Measurements from ENCODE around the gene TFCP2L1.

Gene TFCP2L1

GRCh38 chr2:121195036-121195435, 90.0 kb downstream of the TFCP2L1 start:
- ChIA-PET CTCF (interaction anchor here (1.2 kb wide), 1 partner anchor 100 kb away, joined by 3 read pairs; no protein-coding TSS in a partner anchor), POLR2A (no interaction called here)
- H3K4me3 ChIP-seq (ENCODE audit: low read depth, low read length) = no peak overlapping the region
- no peaks in the 10 kb centered on the region for H3K4me1 ChIP-seq (ENCODE audit: control insufficient read depth, insufficient read depth, low read length)
- TF ChIP-seq ZBTB48 (tag by site-specific recombination; IDR thresholded peaks at IDR 0.05) (no peak), ZNF768 (tag by site-specific recombination; IDR thresholded peaks at IDR 0.05) (no peak)
- no peak overlapping the region for H3K27ac ChIP-seq (ENCODE audit: extremely low read depth, low read depth, low read length)
- no peaks in the 10 kb centered on the region for H3K9me3 ChIP-seq (ENCODE audit: control insufficient read depth, insufficient read depth, low read depth, low read length)
- H3K36me3 ChIP-seq (ENCODE audit: control insufficient read depth in 2 of 2, insufficient read depth in 1 of 2, low read length in 2 of 2) = no peaks in the 10 kb centered on the region

GRCh38 chr2:121194626-121195025, 90.4 kb downstream of the TFCP2L1 start:
- H3K27ac ChIP-seq (ENCODE audit: extremely low read depth, low read depth, low read length) = no peak overlapping the region
- CTCF ChIA-PET = interaction anchor here (1.2 kb wide), 1 partner anchor 99 kb away, joined by 3 read pairs; no protein-coding TSS in a partner anchor
- no peaks in the 10 kb centered on the region for H3K9me3 ChIP-seq (ENCODE audit: control insufficient read depth, insufficient read depth, low read depth, low read length)
- H3K4me1 ChIP-seq (ENCODE audit: control insufficient read depth, insufficient read depth, low read length) = no peaks in the 10 kb centered on the region
- POLR2A ChIA-PET = no interaction called here
- TF ChIP-seq ZFP37 (tag by site-specific recombination; IDR thresholded peaks at IDR 0.05) (no peak), TRIM28 (IDR thresholded peaks at IDR 0.05; ENCODE audit: borderline replicate concordance, low read length) (no peak), ZNF169 (tag by site-specific recombination; IDR thresholded peaks at IDR 0.05) (no peak), ZNF398 (tag by site-specific recombination; IDR thresholded peaks at IDR 0.05) (no peak), ZNF48 (tag by site-specific recombination; IDR thresholded peaks at IDR 0.05) (no peak), ZBTB7A (tag by site-specific recombination; IDR thresholded peaks at IDR 0.05; ENCODE audit: low read depth) (no peak), ZNF112 (tag by site-specific recombination; IDR thresholded peaks at IDR 0.05) (no peak), ZSCAN5A (tag by site-specific recombination; IDR thresholded peaks at IDR 0.05) (no peak), ZNF404 (tag by site-specific recombination; IDR thresholded peaks at IDR 0.05) (no peak), ZNF354C (tag by site-specific recombination; IDR thresholded peaks at IDR 0.05; ENCODE audit: borderline replicate concordance, low read depth) (no peak), ZNF266 (tag by site-specific recombination; IDR thresholded peaks at IDR 0.05; ENCODE audit: low read depth) (no peak), PATZ1 (tag by site-specific recombination; IDR thresholded peaks at IDR 0.05) (no peak), ZNF2 (tag by site-specific recombination; IDR thresholded peaks at IDR 0.05) (no peak)
- H3K4me3 ChIP-seq (ENCODE audit: low read depth, low read length) = no peak overlapping the region
- no peaks in the 10 kb centered on the region for H3K36me3 ChIP-seq (ENCODE audit: control insufficient read depth in 2 of 2, insufficient read depth in 1 of 2, low read length in 2 of 2)

- POLR2A ChIA-PET = no interaction called here
Observed at GRCh38 chr2:121193185-121193584, 91.8 kb downstream of the TFCP2L1 start.

More at GRCh38 chr2:121193185-121193584, 91.8 kb downstream of the TFCP2L1 start:
- Histone ChIP-seq H3K4me3 (ENCODE audit: low read depth, low read length) (no peak overlapping the region), H3K9me3 (ENCODE audit: control insufficient read depth, insufficient read depth, low read depth, low read length) (no peaks in the 10 kb centered on the region), H3K4me1 (ENCODE audit: control insufficient read depth, insufficient read depth, low read length) (no peaks in the 10 kb centered on the region), H3K27ac (ENCODE audit: extremely low read depth, low read depth, low read length) (no peak overlapping the region), H3K36me3 (ENCODE audit: control insufficient read depth in 2 of 2, insufficient read depth in 1 of 2, low read length in 2 of 2) (no peaks in the 10 kb centered on the region)
- CTCF ChIA-PET = no interaction called here
- TF ChIP-seq CTCF (tag by site-specific recombination; IDR thresholded peaks at IDR 0.05) = no peak
- peak; percentile 94 for TF ChIP-seq ZNF239 (tag by site-specific recombination; IDR thresholded peaks at IDR 0.05)
- TF ChIP-seq ZNF621 (tag by site-specific recombination; IDR thresholded peaks at IDR 0.05) = no peak
- TF ChIP-seq PRDM10 (tag by site-specific recombination; IDR thresholded peaks at IDR 0.05) = no peak
